GM12878 (cell line): Measurements from ENCODE around the gene NUMB. TPM values are rescaled to one million over a fixed set of nuclear protein-coding genes. Genes with fewer than 3 reads are reported as not detected.

ENCODE experiments used
- ATAC-seq: fragments of 200-7000 bp; cut with Tn5 transposase; 3 replicates; pipeline ENCODE4 v1.9.1; 2020; ENCODE audit warnings: mild to moderate bottlenecking, moderate library complexity
- BruUV-seq: library from RNA; stranded (reverse); fragments of 400-500 nt; replicated peaks from 2 replicates; lab custom pipeline; 2021; lab: Mats Ljungman, UMichigan
- CTCF ChIA-PET: fragments of 300-600 bp; sonication (Branson Sonifier 250); formaldehyde crosslinking; extraction: SDS; loops from one replicate; lab custom pipeline; 2021; ENCODE audit warnings: inconsistent platforms; lab: Yijun Ruan, JAX
- POLR2A ChIA-PET: fragments of 350-600 bp; formaldehyde crosslinking; extraction: SDS; loops from one replicate; lab custom pipeline; 2021; ENCODE audit warnings: inconsistent platforms; lab: Charles Lee
- RAD21 ChIA-PET: fragments of 300-600 bp; sonication (Branson Sonifier 250); formaldehyde crosslinking; loops from one replicate; lab custom pipeline; 2023; ENCODE audit warnings: antibody characterized with exemption; ENCODE audit not compliant: unreplicated experiment; lab: Charles Lee
- SMC1A ChIA-PET: fragments of 300-600 bp; sonication (Branson Sonifier 250); formaldehyde crosslinking; loops from one replicate; lab custom pipeline; 2023; ENCODE audit not compliant: unreplicated experiment, uncharacterized antibody; lab: Charles Lee
- DNase-seq: peaks from one replicate; pipeline ENCODE4 v3.0.0-alpha.2; 2011; ENCODE audit warnings: low read depth, low spot score
- FAIRE-seq: peaks from 3 replicates; lab custom pipeline; 2011; peaks lifted over from hg19 to GRCh38; lab: Jason Lieb, UNC
- H2AFZ ChIP-seq: 2 replicates; pipeline ENCODE4 v1.6.0; 2011; ENCODE audit warnings: low read depth, low read length, control low read depth; ENCODE audit not compliant: control insufficient read depth
- H3K27ac ChIP-seq: 2 replicates; pipeline ENCODE4 v1.5.1; 2011; ENCODE audit warnings: control low read depth; ENCODE audit not compliant: control insufficient read depth, insufficient read depth
- H3K27me3 ChIP-seq, 2 experiments: replicated peaks in 1 of 2; 2 replicates each; pipeline versions ENCODE4 v1.6.0 to v1.6.1; 2011; ENCODE audit warnings: low read length in 1 of 2; ENCODE audit not compliant: control insufficient read depth in 2 of 2, insufficient read depth in 2 of 2
- H3K36me3 ChIP-seq, 2 experiments: 2 replicates each; pipeline ENCODE4 v1.5.1; 2011; ENCODE audit warnings: low read length in 1 of 2; ENCODE audit not compliant: control insufficient read depth in 2 of 2, insufficient read depth in 2 of 2
- H3K4me1 ChIP-seq: 2 replicates; pipeline ENCODE4 v1.6.1; 2011; ENCODE audit warnings: mild to moderate bottlenecking, low read length, moderate library complexity, mixed read lengths; ENCODE audit not compliant: control insufficient read depth, insufficient read depth
- H3K4me2 ChIP-seq: 2 replicates; pipeline ENCODE4 v1.6.0; 2011; ENCODE audit warnings: control low read depth; ENCODE audit not compliant: control insufficient read depth, insufficient read depth
- H3K4me3 ChIP-seq: fragments of 200-600 bp; sonication (generic); 2 replicates; pipeline ENCODE4 v1.5.1; 2016
- H3K79me2 ChIP-seq: 2 replicates; pipeline ENCODE4 v1.6.0; 2011; ENCODE audit warnings: low read length; ENCODE audit not compliant: control insufficient read depth, insufficient read depth
- H3K9ac ChIP-seq: 2 replicates; pipeline ENCODE4 v1.8.0; 2011; ENCODE audit warnings: low read length, control low read depth, mixed read lengths; ENCODE audit not compliant: control insufficient read depth, insufficient read depth
- H3K9me3 ChIP-seq: replicated peaks from 3 replicates; pipeline ENCODE4 v1.5.1; 2011; ENCODE audit warnings: mild to moderate bottlenecking, low read length; ENCODE audit not compliant: control insufficient read depth, insufficient read depth
- H4K20me1 ChIP-seq: 2 replicates; pipeline ENCODE4 v1.6.0; 2011; ENCODE audit not compliant: control insufficient read depth, insufficient read depth
- FOS ChIP-seq: IDR thresholded peaks from 3 replicates; pipeline ENCODE4 v1.6.1; 2011; ENCODE audit warnings: borderline replicate concordance; ENCODE audit not compliant: insufficient read length; ENCODE audit errors: extremely low read depth
- IRF3 ChIP-seq: fragments of 450-650 bp; IDR thresholded peaks from 2 replicates; pipeline ENCODE4 v1.6.1; 2014; ENCODE audit warnings: mild to moderate bottlenecking
- NFXL1 ChIP-seq: fragments of 450-650 bp; IDR thresholded peaks from 2 replicates; pipeline ENCODE4 v1.6.1; 2017; ENCODE audit warnings: antibody characterized with exemption, mild to moderate bottlenecking, borderline replicate concordance
- NR2C2 ChIP-seq: IDR thresholded peaks from 2 replicates; pipeline ENCODE4 v1.6.1; 2011; ENCODE audit warnings: borderline replicate concordance, low read depth; ENCODE audit not compliant: control insufficient read depth, insufficient read length
- PML ChIP-seq: IDR thresholded peaks from 2 replicates; pipeline ENCODE4 v1.6.1; 2012; ENCODE audit warnings: low read length, inconsistent platforms
- TCF12 ChIP-seq: IDR thresholded peaks from 2 replicates; pipeline ENCODE4 v1.6.1; 2011; ENCODE audit warnings: low read depth, mild to moderate bottlenecking, low read length
- WGBS: methylation state at CpG from one replicate; pipeline ENCODE4 v1.1.6; 2016; ENCODE audit warnings: low lambda C conversion rate; ENCODE audit not compliant: insufficient replicate concordance, insufficient coverage; ENCODE audit errors: missing lambda C conversion rate; 5-methylcytosine and 5-hydroxymethylcytosine counted together
- in situ Hi-C: fragments of 300-500 bp; cut with MboI; formaldehyde crosslinking; loops from 9 replicates; pipeline ENCODE4 v1.14.3; 2018; ENCODE audit warnings: mixed read lengths
- intact Hi-C: fragments of 100-400 bp; cut with micrococcal nuclease; formaldehyde crosslinking; loops from one replicate; pipeline ENCODE4 v1.14.2; 2022; ENCODE audit not compliant: unreplicated experiment
- polyA plus RNA-seq, 11 experiments: library from polyadenylated mRNA; depleted of rRNA in 4 of 11; unstranded in 6 of 11; stranded (reverse) in 5 of 11; fragments of >200 nt; fragmentation: Nextera tagmentation in 4 of 11; fragmentation: Illumina TruSeq in 1 of 11; extraction: Ambion mirVana in 4 of 11; extraction: Trizol in 1 of 11; gene quantifications; 1 replicate in 1 of 11; 2 replicates in 10 of 11; pipeline versions ENCODE4 v1.2.1 to v1.2.3, GENCODE V29; 2011 to 2016; ENCODE audit warnings: inconsistent platforms in 2 of 11, missing spikeins in 2 of 11, low read depth in 1 of 11
- total RNA-seq, 4 experiments: library from RNA; depleted of rRNA in 3 of 4; stranded (reverse); fragments of >200 nt in 3 of 4; fragmentation: Illumina TruSeq in 1 of 4; extraction: Trizol in 1 of 4; gene quantifications; 2 replicates each; pipeline versions ENCODE4 v1.2.1 to v1.2.3, GENCODE V29; 2013 to 2021

Gene NUMB
- total and polyA plus RNA-seq, 10 of the 15 experiments (the other 5 are each of a cell fraction or from before 2014, with no cell fraction given) = 22.0 to 147 (median 48.9) TPM

DNA sequence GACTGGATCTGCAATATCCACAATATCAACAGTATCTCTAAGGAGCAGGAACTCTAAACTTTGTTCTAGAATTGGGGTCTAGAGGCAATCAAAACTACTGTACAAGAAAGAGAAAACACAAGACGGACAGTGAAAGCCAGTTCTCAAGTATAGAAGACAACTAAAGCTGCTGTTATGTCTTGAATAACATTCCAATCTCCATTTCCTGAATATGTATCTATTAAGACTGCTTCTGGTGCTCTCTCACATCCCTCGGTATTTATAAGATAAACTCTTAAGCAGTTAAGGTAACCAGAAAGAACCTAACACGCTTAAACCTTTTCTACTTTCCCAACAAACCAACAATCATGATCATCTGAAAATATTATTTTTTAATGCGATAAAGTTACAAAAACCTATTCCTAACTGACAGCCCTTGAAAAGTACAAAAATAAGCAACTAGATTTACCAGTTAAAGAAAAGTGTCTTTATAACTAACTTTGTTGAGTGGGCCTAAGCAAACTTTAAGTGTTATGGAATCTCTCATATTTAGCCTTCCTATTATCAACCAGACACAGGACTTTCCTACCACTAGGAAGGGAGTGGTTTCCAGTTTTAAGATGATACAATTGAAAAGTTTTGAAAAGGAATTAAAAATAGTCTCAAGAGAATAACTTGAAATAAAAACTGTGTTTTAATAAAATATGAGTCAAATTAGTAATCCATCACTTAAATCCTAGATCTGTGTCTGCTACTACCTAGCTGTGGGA is 30.7 kb downstream of the NUMB start:
- POLR2A ChIA-PET = interaction anchor here (0.6 to 1.4 kb wide), 3 partner anchors 8 to 27 kb away, joined by 4 to 6 read pairs (median 4); no protein-coding TSS in a partner anchor
- no peak for DNase-seq
- Histone ChIP-seq H3K79me2 (peaks cover 11% of the 10 kb centered on the region), H3K4me3 (no peak overlapping the region), H4K20me1 (no peaks in the 10 kb centered on the region), H3K9me3 (no peaks in the 10 kb centered on the region), H3K27ac (no peak overlapping the region), H3K9ac (no peak overlapping the region), H3K4me2 (no peak overlapping the region), H3K4me1 (peaks cover 3% of the 10 kb centered on the region), H2AFZ (no peak overlapping the region), H3K36me3 (no peaks in the 10 kb centered on the region; a peak in 1 of 4 replicates), H3K27me3 (no peaks in the 10 kb centered on the region)
- intact Hi-C loops = no loop called here
- RAD21 ChIA-PET = interaction anchor here (0.6 kb wide), 1 partner anchor 9 kb away, joined by 3 read pairs; no protein-coding TSS in a partner anchor
- SMC1A ChIA-PET = interaction anchor here (0.8 to 1.7 kb wide), 2 partner anchors 9 to 27 kb away, joined by 3 to 4 read pairs; no protein-coding TSS in a partner anchor
- WGBS = 98% methylated on average over 4 of the region's 4 CpGs
- ATAC-seq = no peak
- BruUV-seq = no TSS peak
- in situ Hi-C loops = no loop called here
- CTCF ChIA-PET = no interaction called here
- no peak for FAIRE-seq
- TF ChIP-seq TCF12 (no peak), PML (no peak), NFXL1 (no peak)

- Histone ChIP-seq H3K27me3 (no peaks in the 10 kb centered on the region), H3K4me1 (peaks cover 10% of the 10 kb centered on the region), H2AFZ (no peak overlapping the region), H3K36me3 (peaks cover 0 to 2% of the 10 kb centered on the region in 2 experiments; a peak in 1 of 4 replicates), H3K4me3 (no peak overlapping the region), H3K9me3 (no peaks in the 10 kb centered on the region), H3K9ac (no peak overlapping the region), H3K79me2 (peaks cover 17% of the 10 kb centered on the region), H4K20me1 (no peaks in the 10 kb centered on the region; the same call in 1 of the 2 replicates), H3K27ac (no peak overlapping the region), H3K4me2 (no peak overlapping the region)
- ChIA-PET CTCF (no interaction called here), SMC1A (interaction anchor here (1.7 kb wide), 1 partner anchor 28 kb away, joined by 4 read pairs; no protein-coding TSS in a partner anchor), POLR2A (interaction anchor here (0.6 to 1.4 kb wide), 4 partner anchors 8 to 30 kb away, joined by 3 to 6 read pairs (median 4); no protein-coding TSS in a partner anchor), RAD21 (interaction anchor here (0.8 to 1.2 kb wide), 3 partner anchors 11 to 30 kb away, joined by 3 to 4 read pairs (median 4); no protein-coding TSS in a partner anchor)
- BruUV-seq = no TSS peak
- DNase-seq (no peak), FAIRE-seq (no peak), ATAC-seq (peak; percentile 31; the same call in 2 of the 3 replicates)
- in situ Hi-C loops (no loop called here), intact Hi-C loops (no loop called here)
- TF ChIP-seq IRF3 (no peak), NR2C2 (no peak), FOS (no peak)
- 51% methylated on average over 5 of the region's 5 CpGs for WGBS
These were observed 31.5 kb downstream of the NUMB start for GRCh38 chr14:73426877-73427276.
